Right renal cortex interstitium (tissue), 3 donors: ENCODE measurements around the gene OS9. TPM values are rescaled to one million over a fixed set of nuclear protein-coding genes. Genes with fewer than 3 reads are reported as not detected.
A peak's percentile ranks its signal among the peaks of the same experiment; 100 is the strongest.
"Not testable (repeated sequence)": the region's sequence is repeated elsewhere in the genome, so short reads cannot be mapped to it uniquely, and the experiment has no call there.

Experiments used
- DNase-seq, 3 donors: peaks; one replicate each; pipeline ENCODE4 v3.0.0-alpha.2; 2013; ENCODE audit warnings: low read depth in 3 of 3, low spot score in 2 of 3
- polyA plus RNA-seq, 3 donors: library from polyadenylated mRNA; unstranded; fragments of 120-200 nt; gene quantifications; one replicate each; pipeline ENCODE4 v1.2.1, GENCODE V29; 2013; ENCODE audit not compliant: insufficient read length in 3 of 3

Gene OS9
- polyA plus RNA-seq, 3 donors = 225 to 234 (median 233) TPM

DNA sequence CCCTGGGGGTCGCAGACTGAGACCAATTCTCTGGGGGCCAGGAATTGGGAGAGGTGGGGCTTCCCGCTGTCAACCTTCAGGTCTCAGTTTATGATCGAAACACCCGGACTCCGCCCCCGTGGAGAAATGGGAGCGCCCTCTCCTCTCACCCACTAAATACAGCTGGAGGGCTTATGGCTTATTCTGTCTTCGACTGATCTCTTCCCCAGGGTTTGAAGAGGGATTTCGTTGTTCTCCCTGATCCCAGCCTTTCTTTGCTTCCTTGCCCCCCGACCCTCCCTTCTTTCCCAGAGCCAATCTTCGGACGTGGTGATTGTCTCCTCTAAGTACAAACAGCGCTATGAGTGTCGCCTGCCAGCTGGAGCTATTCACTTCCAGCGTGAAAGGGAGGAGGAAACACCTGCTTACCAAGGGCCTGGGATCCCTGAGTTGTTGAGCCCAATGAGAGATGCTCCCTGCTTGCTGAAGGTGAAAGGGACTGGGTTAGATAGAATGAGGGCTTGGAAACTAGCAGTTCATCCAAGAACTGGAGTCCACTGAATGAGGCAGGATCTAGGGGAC lies 607 bp downstream of the OS9 start:
- peak in 1 of 3 donors; percentile 9 for DNase-seq

DNA sequence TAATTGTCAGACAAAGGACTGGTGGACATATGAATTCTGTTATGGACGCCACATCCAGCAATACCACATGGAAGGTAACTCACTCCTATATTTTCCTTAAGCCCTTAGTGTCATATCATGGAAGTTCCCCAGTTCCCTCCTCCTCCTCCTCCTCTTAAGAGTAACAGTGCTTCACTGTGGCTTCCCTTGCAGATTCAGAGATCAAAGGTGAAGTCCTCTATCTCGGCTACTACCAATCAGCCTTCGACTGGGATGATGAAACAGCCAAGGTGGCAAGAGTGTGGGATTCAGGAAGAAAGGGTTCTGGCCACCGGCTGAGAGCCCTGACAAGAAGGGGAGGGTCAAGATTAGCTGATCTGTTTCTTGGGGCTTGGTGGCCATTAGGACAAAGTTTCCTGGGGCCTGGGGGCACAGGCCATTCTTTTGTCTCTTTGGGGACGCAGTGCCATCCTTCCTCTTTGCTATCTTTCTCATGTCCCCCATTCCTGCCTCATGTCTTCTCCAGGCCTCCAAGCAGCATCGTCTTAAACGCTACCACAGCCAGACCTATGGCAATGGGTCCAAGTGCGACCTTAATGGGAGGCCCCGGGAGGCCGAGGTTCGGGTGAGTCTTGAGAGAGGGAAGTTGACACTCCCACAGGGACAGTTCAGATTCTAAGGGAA lies 2.0 kb downstream of the OS9 start:
- no peak for DNase-seq

DNA sequence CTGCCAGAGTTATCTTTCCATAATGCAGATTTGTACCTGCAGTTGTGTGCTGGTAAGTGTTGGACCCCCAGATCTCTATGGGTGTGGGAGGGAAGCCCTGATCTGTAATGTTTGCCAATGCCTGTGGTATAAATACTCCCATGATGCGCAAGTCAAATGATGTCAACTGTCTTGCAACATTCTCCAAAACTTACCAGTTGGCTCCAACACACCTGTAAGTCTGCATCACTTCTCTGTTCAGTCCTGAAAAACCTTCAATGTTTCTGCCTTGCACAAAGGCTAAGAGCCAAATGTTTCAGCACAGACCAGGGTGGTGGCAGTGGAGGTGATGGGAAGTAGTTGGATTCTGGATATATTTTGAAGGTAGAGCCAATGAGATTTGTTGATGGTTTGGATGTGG lies 3.1 kb downstream of the OS9 start:
- DNase-seq = no peak

DNA sequence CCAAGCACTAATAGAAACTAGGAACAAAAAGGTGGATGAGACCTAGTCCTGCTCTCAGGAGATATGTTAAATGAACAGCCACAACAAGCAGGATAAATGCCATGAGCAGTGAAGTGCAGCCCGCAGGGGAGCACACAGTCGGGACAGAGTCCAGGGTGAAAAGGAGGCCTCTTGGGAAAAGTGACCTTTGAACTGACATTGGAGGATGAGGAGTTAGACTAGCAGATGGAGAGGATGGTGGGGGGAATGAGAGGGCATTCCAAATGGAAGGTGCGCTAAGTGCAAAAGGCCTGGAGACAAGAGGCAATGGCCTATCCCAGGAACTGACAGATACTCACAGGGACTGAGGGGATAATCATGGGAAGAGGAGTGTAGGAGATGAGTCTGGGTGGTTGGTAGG lies 4.5 kb downstream of the OS9 start:
- DNase-seq = no peak

- DNase-seq = no peak
These were observed 6.4 kb downstream of the OS9 start for GRCh38 chr12:57700317-57700716.

DNA sequence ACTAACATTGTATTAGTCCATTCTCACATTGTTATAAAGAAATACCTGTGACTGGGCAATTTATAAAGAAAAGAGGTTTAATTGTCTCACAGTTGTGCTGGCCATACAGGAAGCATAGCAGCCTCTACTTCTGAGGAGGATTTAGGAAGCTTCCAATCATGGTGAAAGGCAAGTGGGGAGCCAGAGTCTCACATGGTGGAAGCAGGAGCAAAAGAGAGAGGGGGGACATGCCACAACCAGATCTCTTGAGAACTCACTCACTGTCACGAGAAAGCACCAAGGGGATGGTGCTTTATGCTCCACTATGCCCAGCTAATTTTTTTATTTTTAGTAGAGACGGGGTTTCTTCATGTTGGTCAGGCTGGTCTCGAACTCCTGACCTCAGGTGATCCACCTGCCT lies 13.3 kb downstream of the OS9 start:
- DNase-seq = no peak

- DNase-seq = no peak
These were observed 14.4 kb downstream of the OS9 start for GRCh38 chr12:57708296-57708695.

- no peak for DNase-seq
These were observed 18.8 kb downstream of the OS9 start for GRCh38 chr12:57712701-57713100.

DNA sequence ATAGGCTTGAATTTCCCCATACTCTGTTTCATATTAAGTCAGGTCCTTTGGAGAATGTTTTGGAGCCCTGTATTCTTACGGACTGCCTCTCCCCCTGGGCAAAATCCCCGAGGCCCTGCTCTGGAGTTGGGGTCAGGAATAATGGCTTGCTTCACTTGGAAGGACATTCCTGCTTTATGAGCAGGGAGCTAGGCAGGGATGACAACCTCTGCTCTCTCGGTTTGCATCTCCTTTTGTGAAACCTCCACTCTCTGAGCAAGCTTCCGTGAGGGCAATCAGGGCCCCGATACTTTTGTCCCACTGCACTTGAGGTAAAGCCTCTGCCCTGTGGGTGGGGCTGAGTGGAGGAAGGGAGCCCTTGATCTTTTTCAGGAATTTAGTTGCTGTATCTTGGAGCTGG lies 19.3 kb downstream of the OS9 start:
- no peak for DNase-seq

GRCh38 chr12:57715036-57715748 lies 21.3 kb downstream of the OS9 start:
- not testable (repeated sequence) for DNase-seq

DNA sequence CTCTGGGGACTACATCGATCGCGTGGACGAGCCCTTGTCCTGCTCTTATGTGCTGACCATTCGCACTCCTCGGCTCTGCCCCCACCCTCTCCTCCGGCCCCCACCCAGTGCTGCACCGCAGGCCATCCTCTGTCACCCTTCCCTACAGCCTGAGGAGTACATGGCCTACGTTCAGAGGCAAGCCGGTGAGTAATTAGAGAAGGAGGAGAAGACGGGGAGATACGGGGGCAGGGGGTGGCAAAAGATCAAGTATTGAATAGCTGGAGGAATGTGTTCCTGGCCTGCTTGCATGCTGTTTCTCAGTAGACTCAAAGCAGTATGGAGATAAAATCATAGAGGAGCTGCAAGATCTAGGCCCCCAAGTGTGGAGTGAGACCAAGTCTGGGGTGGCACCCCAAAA lies 21.9 kb downstream of the OS9 start:
- DNase-seq = no peak

DNA sequence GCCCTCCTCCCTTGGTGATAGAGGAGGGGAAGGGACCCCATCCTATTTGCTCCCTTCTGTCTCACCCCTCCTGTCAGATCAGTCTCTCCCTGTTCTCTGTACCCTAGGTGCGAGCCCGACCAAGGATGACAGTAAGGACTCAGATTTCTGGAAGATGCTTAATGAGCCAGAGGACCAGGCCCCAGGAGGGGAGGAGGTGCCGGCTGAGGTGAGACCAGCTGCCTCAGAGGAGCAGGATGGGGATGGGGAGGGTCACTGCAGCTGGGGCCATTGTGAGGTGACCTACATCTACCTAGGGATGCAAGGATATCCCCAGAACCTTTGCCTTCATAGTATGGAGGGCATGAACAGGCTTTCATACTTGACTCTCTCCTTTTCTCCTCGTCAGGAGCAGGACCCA lies 22.4 kb downstream of the OS9 start:
- no peak for DNase-seq

DNA sequence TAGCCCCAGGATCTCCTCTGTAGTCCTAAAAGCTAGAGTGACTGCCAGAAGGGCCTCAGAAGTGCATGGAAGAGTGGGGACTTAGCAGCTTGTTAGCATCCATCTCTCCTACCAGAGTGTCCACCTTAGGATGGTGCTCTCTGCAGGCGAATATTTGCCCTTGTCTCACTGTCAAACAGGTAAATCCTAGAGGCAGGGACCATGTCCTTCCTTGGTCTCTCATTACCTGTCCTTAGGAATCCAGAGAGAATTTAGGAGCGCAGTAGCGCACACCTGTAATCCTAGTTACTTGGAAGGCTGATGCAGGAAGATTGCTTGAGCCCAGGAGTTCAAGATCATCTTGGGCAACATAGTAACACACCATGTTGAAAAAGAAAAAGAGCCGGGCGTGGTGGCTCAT lies 23.2 kb downstream of the OS9 start:
- no peak for DNase-seq

DNA sequence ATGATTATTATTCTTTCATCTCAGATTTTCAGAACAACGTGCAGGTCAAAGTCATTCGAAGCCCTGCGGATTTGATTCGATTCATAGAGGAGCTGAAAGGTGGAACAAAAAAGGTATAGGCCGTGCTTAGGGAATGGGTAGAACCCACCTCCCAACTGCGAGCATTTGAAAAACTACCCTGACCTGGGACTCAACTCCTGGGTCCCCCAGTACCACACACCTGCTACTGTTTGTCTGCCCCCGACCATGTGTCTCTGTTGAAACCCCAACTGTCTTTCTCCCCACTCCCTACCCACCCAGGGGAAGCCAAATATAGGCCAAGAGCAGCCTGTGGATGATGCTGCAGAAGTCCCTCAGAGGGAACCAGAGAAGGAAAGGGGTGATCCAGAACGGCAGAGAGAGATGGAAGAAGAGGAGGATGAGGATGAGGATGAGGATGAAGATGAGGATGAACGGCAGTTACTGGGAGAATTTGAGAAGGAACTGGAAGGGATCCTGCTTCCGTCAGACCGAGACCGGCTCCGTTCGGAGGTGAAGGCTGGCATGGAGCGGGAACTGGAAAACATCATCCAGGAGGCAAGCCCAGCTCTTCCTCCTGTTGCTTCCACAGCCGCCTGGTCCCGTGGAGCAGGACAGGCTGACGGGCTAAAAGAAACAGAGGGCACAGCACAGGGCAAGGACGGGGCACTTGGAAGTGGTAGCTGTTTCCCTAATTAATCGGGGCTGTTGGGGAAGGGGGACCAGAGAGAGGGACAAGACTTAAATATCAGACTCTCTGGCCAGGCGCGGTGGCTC lies 24.1 kb downstream of the OS9 start:
- no peak for DNase-seq

- no peak for DNase-seq
These were observed 25.0 kb downstream of the OS9 start for GRCh38 chr12:57718641-57719528.

- no peak for DNase-seq
These were observed 26.1 kb downstream of the OS9 start for GRCh38 chr12:57719777-57720605.

- DNase-seq = no peak
These were observed 27.0 kb downstream of the OS9 start for GRCh38 chr12:57720606-57721595.

DNA sequence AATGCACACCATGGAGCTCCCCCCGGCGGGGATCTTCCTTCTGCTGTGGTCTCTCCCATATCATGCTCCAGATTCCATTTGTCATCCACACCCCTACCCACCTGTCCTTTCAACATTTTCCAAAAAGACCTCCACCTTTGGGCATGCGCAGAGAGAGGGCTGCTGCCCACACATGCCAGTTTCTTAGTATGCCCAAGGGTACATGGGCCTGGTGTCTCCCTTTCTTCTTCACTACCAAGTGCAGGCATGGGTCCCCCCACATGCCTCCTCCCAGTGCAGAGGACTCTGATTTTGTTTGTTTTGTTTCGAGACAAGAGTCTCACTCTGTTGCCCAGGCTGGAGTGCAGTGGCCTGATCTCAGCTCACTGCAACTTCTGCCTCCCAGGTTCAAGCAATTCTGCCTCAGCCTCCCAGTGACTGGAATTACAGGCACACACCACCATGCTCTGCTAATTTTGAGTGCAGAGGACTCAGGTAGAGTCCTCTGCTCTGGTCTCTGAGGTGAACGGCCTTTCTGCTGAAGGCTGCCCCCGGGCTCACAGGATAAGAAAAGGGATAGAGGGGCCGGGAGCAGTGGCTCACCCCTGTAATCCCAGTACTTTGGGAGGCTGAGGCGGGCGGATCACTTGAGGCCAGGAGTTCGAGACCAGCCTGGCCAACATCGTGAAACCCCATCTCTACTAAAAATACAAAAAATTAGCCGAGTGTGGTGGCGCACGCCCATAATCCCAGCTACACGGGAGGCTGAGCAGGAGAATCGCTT lies 28.1 kb downstream of the OS9 start:
- not testable (repeated sequence) for DNase-seq
